GM19328 (cell line): ENCODE measurements around the gene TSFM.

Source experiments
- ATAC-seq: cut with Tn5 transposase; IDR thresholded peaks from one replicate; pipeline ENCODE4 v1.9.1; 2021; ENCODE audit warnings: mild to moderate bottlenecking, moderate library complexity; ENCODE audit not compliant: unreplicated experiment

TSFM gene

GRCh38 chr12:57745485-57745881 is 37.1 kb upstream of the TSFM start:
- ATAC-seq, result no peak

GRCh38 chr12:57746025-57746424 is 36.6 kb upstream of the TSFM start:
- ATAC-seq, result no peak

- no peak for ATAC-seq
These were observed 33.5 kb upstream of the TSFM start for GRCh38 chr12:57749061-57749460.

GRCh38 chr12:57750561-57751431 is 31.8 kb upstream of the TSFM start:
- no peak for ATAC-seq

- no peak for ATAC-seq
These were observed 31.2 kb upstream of the TSFM start for GRCh38 chr12:57751432-57751787.

- peak; percentile 57 for ATAC-seq
These were observed 30.6 kb upstream of the TSFM start, which contains the start of gene CDK4 for GRCh38 chr12:57751788-57752667. Gene CDK4, minus strand, starts transcription at chr12:57752310. Its CDS starts 593 bp downstream, at chr12:57751717.

GRCh38 chr12:57752668-57753000 is 30.0 kb upstream of the TSFM start:
- no peak for ATAC-seq

GRCh38 chr12:57753756-57754337 is 28.7 kb upstream of the TSFM start:
- no peak for ATAC-seq

- ATAC-seq, result peak; percentile 35
These were observed 28.0 kb upstream of the TSFM start, which contains the start of gene MARCHF9 for GRCh38 chr12:57754411-57755193. Gene MARCHF9, plus strand, starts transcription at chr12:57755103. Its CDS starts 426 bp downstream, at chr12:57755529.

- ATAC-seq, result no peak
These were observed 27.5 kb upstream of the TSFM start for GRCh38 chr12:57755194-57755453.

GRCh38 chr12:57755454-57756372 is 26.9 kb upstream of the TSFM start:
- ATAC-seq, result no peak

GRCh38 chr12:57756406-57757341 is 25.9 kb upstream of the TSFM start:
- ATAC-seq, result no peak

GRCh38 chr12:57757771-57758170 is 24.8 kb upstream of the TSFM start:
- no peak for ATAC-seq

GRCh38 chr12:57758552-57759359 is 23.8 kb upstream of the TSFM start:
- ATAC-seq, result no peak

- ATAC-seq, result no peak
These were observed 23.1 kb upstream of the TSFM start for GRCh38 chr12:57759360-57759980.

- ATAC-seq, result no peak
These were observed 22.1 kb upstream of the TSFM start for GRCh38 chr12:57760347-57760982.

GRCh38 chr12:57761391-57761998 is 21.1 kb upstream of the TSFM start:
- ATAC-seq, result no peak
